ENCODE measurements around the gene RGS7.
"Not testable (repeated sequence)": the region's sequence is repeated elsewhere in the genome, so short reads cannot be mapped to it uniquely, and the experiment has no call there.

Gene RGS7

GRCh38 chr1:241203817-241204216, 153.2 kb downstream of the RGS7 start:
- no peak for DNase-seq

GRCh38 chr1:241202401-241202800, 154.6 kb downstream of the RGS7 start:
- no peak for DNase-seq

GRCh38 chr1:241186716-241187115, 170.3 kb downstream of the RGS7 start:
- DNase-seq = no peak

- DNase-seq = no peak
Observed at GRCh38 chr1:241181971-241182370, 175.0 kb downstream of the RGS7 start.

- no peak for DNase-seq
Observed at GRCh38 chr1:241181471-241181870, 175.5 kb downstream of the RGS7 start.

- no peak for DNase-seq
Observed at GRCh38 chr1:241180569-241180968, 176.4 kb downstream of the RGS7 start.

GRCh38 chr1:241177660-241178059, 179.3 kb downstream of the RGS7 start:
- DNase-seq = no peak

- DNase-seq = no peak
Observed at GRCh38 chr1:241172486-241172885, 184.5 kb downstream of the RGS7 start.

GRCh38 chr1:241171991-241172390, 185.0 kb downstream of the RGS7 start:
- DNase-seq = no peak

GRCh38 chr1:241167121-241167630, 189.8 kb downstream of the RGS7 start:
- DNase-seq = no peak

GRCh38 chr1:241166625-241167024, 190.4 kb downstream of the RGS7 start:
- DNase-seq = no peak

GRCh38 chr1:241165256-241165655, 191.7 kb downstream of the RGS7 start:
- DNase-seq = not testable (repeated sequence)

- DNase-seq = no peak
Observed at GRCh38 chr1:241163363-241163762, 193.6 kb downstream of the RGS7 start.

- no peak for DNase-seq
Observed at GRCh38 chr1:241161188-241161689, 195.8 kb downstream of the RGS7 start.

GRCh38 chr1:241157435-241157834, 199.6 kb downstream of the RGS7 start:
- no peak for DNase-seq

GRCh38 chr1:241156231-241156965, 200.6 kb downstream of the RGS7 start:
- DNase-seq = no peak

GRCh38 chr1:241145881-241146280, 211.1 kb downstream of the RGS7 start:
- no peak for DNase-seq

GRCh38 chr1:241143765-241144442, 213.1 kb downstream of the RGS7 start:
- no peak for DNase-seq

GRCh38 chr1:241142493-241142892, 214.5 kb downstream of the RGS7 start:
- DNase-seq = no peak

- DNase-seq = not testable (repeated sequence)
Observed at GRCh38 chr1:241141646-241142045, 215.4 kb downstream of the RGS7 start.

- DNase-seq = no peak
Observed at GRCh38 chr1:241140670-241141069, 216.3 kb downstream of the RGS7 start.

GRCh38 chr1:241139047-241139446, 218.0 kb downstream of the RGS7 start:
- DNase-seq = no peak

- no peak for DNase-seq
Observed at GRCh38 chr1:241138248-241138647, 218.8 kb downstream of the RGS7 start.

GRCh38 chr1:241136389-241136788, 220.6 kb downstream of the RGS7 start:
- no peak for DNase-seq

Data from suppressor macrophage (primary cell).